Endothelial cell (in vitro differentiated cells): Measurements from ENCODE around the gene CCDC85B. TPM values are rescaled to one million over a fixed set of nuclear protein-coding genes. Genes with fewer than 3 reads are reported as not detected.
"Not testable (repeated sequence)": the region's sequence is repeated elsewhere in the genome, so short reads cannot be mapped to it uniquely, and the experiment has no call there.

Experiments used
- DNase-seq: peaks from one replicate; pipeline ENCODE4 v3.0.0; 2021; ENCODE audit warnings: low spot score
- H3K27ac Mint-ChIP-seq: one replicate; pipeline ENCODE4 v1.8.0; 2021; ENCODE audit warnings: mixed read lengths, inconsistent platforms; ENCODE audit not compliant: unreplicated experiment
- H3K27me3 Mint-ChIP-seq: one replicate; pipeline ENCODE4 v1.8.0; 2021; ENCODE audit warnings: mild to moderate bottlenecking, moderate library complexity, mixed read lengths, inconsistent platforms; ENCODE audit not compliant: unreplicated experiment
- H3K36me3 Mint-ChIP-seq: one replicate; pipeline ENCODE4 v1.8.0; 2021; ENCODE audit warnings: mild to moderate bottlenecking, low read depth, mixed read lengths, inconsistent platforms; ENCODE audit not compliant: unreplicated experiment
- H3K4me1 Mint-ChIP-seq: one replicate; pipeline ENCODE4 v1.8.0; 2021; ENCODE audit warnings: mild to moderate bottlenecking, mixed read lengths, inconsistent platforms; ENCODE audit not compliant: unreplicated experiment
- H3K4me3 Mint-ChIP-seq: one replicate; pipeline ENCODE4 v1.8.0; 2021; ENCODE audit warnings: mild to moderate bottlenecking, mixed read lengths, inconsistent platforms; ENCODE audit not compliant: unreplicated experiment
- H3K9me3 Mint-ChIP-seq: one replicate; pipeline ENCODE4 v1.8.0; 2021; ENCODE audit warnings: mixed read lengths, inconsistent platforms; ENCODE audit not compliant: unreplicated experiment
- CTCF ChIP-seq: fragments of 200-600 bp; sonication (generic); IDR thresholded peaks from one replicate; pipeline ENCODE4 v1.5.0; 2021; ENCODE audit warnings: antibody characterized with exemption; ENCODE audit not compliant: unreplicated experiment
- long read RNA-seq: library from polyadenylated mRNA; unstranded; transcript quantifications from one replicate; pipeline ENCODE4 v2.0.0, GENCODE V29; 2020; ENCODE audit not compliant: unreplicated experiment
- total RNA-seq: library from RNA; stranded (reverse); fragmentation: NEBNext Ultra II Directional; extraction: Animal tissue kit (Norgen Biotek cat#: 25700); gene quantifications from one replicate; pipeline ENCODE4 v1.2.1, GENCODE V29; 2021; ENCODE audit not compliant: unreplicated experiment

The CCDC85B gene
- total RNA-seq, result 90.7 TPM
- long read RNA-seq, transcript CCDC85B-201 (1 exons, 1,524 nt), result major isoform, 186 of 186 reads
- long read RNA-seq, partial matches to known transcripts, result 0 of 186 reads
- long read RNA-seq, other reads (novel, unspliced or antisense), result 0 of 186 reads

- DNase-seq, result peak; percentile 96
- H3K27ac Mint-ChIP-seq, result peak within 1 kb of the TSS; percentile 92
- H3K4me3 Mint-ChIP-seq, result peak within 1 kb of the TSS; percentile 90
- peaks cover 51% of the 10 kb centered on the region for H3K4me1 Mint-ChIP-seq
- peaks cover 11% of the 10 kb centered on the region for H3K36me3 Mint-ChIP-seq
- H3K27me3 Mint-ChIP-seq, result peaks cover 40% of the 10 kb centered on the region
- no peak for TF ChIP-seq CTCF
- H3K9me3 Mint-ChIP-seq, result no peaks in the 10 kb centered on the region
Measured at GRCh38 chr11:65890324-65891218, at the start of gene CCDC85B. Gene CCDC85B, plus strand, starts transcription at chr11:65890673. Its CDS starts 111 bp downstream, at chr11:65890784.

- no peaks in the 10 kb centered on the region for H3K36me3 Mint-ChIP-seq
- no peak overlapping the region for H3K27ac Mint-ChIP-seq
- H3K4me1 Mint-ChIP-seq, result no peaks in the 10 kb centered on the region
- no peak overlapping the region for H3K4me3 Mint-ChIP-seq
- no peak for TF ChIP-seq CTCF
- DNase-seq, result no peak
- H3K27me3 Mint-ChIP-seq, result no peaks in the 10 kb centered on the region
- H3K9me3 Mint-ChIP-seq, result no peaks in the 10 kb centered on the region
Measured at GRCh38 chr11:65842144-65842543, 48.3 kb upstream of the CCDC85B start.

- Mint-ChIP-seq H3K27ac (no peak overlapping the region), H3K36me3 (no peaks in the 10 kb centered on the region)
Measured at GRCh38 chr11:65843811-65844210, 46.7 kb upstream of the CCDC85B start.

GRCh38 chr11:65844231-65844872, 46.1 kb upstream of the CCDC85B start:
- Mint-ChIP-seq H3K36me3 (no peaks in the 10 kb centered on the region), H3K27ac (no peak overlapping the region), H3K4me3 (no peak overlapping the region), H3K4me1 (no peaks in the 10 kb centered on the region), H3K9me3 (no peaks in the 10 kb centered on the region), H3K27me3 (peaks cover 9% of the 10 kb centered on the region)
- DNase-seq, result no peak
- no peak for TF ChIP-seq CTCF

More at GRCh38 chr11:65843811-65844210, 46.7 kb upstream of the CCDC85B start:
- Mint-ChIP-seq H3K27me3 (peaks cover 7% of the 10 kb centered on the region), H3K4me3 (no peak overlapping the region), H3K9me3 (no peaks in the 10 kb centered on the region), H3K4me1 (no peaks in the 10 kb centered on the region)
- TF ChIP-seq CTCF, result no peak
- DNase-seq, result no peak

- TF ChIP-seq CTCF, result no peak
- H3K36me3 Mint-ChIP-seq, result peaks cover 9% of the 10 kb centered on the region
- peaks cover 3% of the 10 kb centered on the region for H3K4me1 Mint-ChIP-seq
- no peak overlapping the region for H3K27ac Mint-ChIP-seq
- H3K4me3 Mint-ChIP-seq, result no peak overlapping the region
- DNase-seq, result no peak
- no peaks in the 10 kb centered on the region for H3K9me3 Mint-ChIP-seq
- peaks cover 23% of the 10 kb centered on the region for H3K27me3 Mint-ChIP-seq
Measured at GRCh38 chr11:65847746-65848145, 42.7 kb upstream of the CCDC85B start.

- peaks cover 15% of the 10 kb centered on the region for H3K36me3 Mint-ChIP-seq
- H3K9me3 Mint-ChIP-seq, DNase-seq, H3K4me3 Mint-ChIP-seq, H3K4me1 Mint-ChIP-seq: not testable (repeated sequence)
- peak overlapping the region; percentile 9 for H3K27ac Mint-ChIP-seq
- H3K27me3 Mint-ChIP-seq, result peaks cover 30% of the 10 kb centered on the region
Measured at GRCh38 chr11:65848693-65849092, 41.8 kb upstream of the CCDC85B start.
